HG02678 (cell line): Measurements from ENCODE around the gene PTPN12.
"Not testable (repeated sequence)": the region's sequence is repeated elsewhere in the genome, so short reads cannot be mapped to it uniquely, and the experiment has no call there.

ENCODE experiments used
- ATAC-seq: cut with Tn5 transposase; IDR thresholded peaks from one replicate; pipeline ENCODE4 v1.9.1; 2021; ENCODE audit warnings: mild to moderate bottlenecking, moderate library complexity; ENCODE audit not compliant: unreplicated experiment

The PTPN12 gene

DNA sequence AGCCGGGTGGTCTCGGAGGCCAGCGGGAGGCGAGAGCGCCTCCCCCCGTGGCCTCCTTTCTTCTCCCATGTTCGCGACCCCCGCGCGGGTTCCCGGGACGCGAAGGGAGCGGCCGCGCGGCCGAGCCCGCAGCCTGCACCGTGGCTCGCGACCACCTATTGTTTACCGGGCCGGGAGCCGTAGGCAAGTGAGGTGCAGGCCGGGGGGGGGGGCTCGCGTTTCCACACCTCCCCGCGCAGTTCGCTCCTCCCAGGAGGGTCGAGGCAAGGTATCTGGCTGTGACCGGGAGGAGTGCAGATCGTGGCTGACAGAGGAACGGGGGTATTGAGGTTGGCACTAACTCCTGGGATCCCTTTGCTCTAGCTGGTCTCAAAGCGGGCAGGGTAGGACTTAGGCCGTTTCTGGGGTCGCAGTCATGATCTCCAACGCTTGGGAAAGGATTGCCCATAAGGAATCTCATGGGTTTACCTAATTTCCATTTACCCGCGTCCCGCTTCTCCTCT, 734 bp downstream of the PTPN12 start:
- ATAC-seq, result peak; percentile 4

DNA sequence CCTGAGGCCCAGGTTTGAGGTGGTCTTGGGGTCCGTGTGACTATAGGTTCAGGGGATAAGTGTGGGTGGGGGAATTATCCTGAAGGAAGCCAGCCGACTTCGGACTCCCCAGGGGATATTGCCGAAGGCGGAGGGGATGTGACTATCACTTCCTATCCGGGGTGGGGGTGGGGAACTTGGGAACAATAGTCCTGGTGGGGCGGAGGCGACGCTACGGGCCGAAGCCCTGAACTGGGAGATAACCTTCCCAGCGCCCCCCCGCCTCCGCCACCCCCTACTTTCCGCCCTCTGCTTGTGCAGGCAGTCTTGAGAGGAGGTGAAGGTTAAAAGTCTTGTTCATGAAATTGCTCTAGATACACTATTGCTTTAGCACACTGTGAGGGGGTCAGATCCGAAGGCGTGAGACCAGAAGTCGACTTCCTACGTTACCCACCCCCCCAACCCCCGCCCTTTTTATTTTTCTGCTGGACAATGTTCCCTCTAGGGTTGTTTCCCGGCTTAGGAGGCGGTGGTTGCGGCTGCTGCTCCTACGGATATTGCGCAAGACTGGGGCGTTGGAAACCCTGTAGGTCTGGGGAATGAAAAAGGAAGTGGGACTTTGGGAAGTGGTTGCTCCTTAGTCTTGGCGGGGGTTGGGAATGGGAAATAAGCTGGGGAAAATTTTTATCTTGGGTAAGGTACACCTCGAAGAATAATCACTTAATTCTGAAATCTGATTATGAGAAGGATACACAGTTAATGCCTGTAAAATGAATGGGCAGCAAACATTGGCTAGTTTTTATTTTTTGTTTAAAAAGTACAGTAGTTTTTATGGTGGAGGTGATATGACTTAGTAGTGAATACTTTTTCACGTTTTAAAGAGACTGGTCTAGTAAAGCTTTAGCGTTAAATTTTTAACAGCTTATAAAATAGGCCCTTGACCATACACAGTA, 1.5 kb downstream of the PTPN12 start:
- ATAC-seq, result no peak

DNA sequence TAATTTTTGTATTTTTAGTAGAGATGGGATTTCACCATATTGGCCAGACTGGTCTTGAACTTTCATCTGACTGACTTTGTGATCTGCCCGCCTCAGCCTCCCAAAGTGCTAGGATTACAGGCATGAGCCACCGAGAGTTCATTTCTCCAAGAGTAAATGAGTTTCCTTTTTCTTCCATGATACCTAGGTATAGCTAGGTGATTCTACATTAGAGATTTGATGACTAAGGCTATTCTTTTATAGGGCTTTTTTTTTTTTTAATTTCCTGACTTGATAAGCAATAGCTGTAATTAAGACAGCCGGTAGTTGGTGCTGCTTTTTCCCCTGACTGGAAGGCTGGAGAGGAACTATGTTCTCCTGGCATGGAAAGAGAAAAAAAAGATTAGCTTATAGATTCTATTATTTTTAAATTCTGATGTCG, 3.3 kb downstream of the PTPN12 start:
- ATAC-seq, result no peak

DNA sequence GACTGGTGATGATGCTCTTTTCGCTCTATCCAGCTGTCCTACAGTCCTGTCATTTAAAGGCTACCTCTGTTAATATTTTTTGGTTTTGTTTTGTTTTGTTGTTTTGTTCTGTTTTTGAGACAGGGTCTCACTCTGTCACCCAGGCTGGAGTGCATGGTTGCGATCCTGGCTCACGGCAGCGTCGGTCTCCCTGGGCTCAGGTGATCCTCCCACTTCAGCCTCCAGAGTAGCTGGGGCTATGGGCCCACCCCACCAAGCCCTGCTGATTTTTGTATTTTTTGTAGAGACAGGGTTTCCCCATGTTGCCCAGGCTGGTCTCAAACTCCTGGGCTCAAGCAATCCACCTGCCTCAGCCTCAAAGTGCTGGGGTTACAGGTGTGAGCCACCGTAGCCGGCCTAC, 3.9 kb downstream of the PTPN12 start:
- ATAC-seq, result not testable (repeated sequence)

DNA sequence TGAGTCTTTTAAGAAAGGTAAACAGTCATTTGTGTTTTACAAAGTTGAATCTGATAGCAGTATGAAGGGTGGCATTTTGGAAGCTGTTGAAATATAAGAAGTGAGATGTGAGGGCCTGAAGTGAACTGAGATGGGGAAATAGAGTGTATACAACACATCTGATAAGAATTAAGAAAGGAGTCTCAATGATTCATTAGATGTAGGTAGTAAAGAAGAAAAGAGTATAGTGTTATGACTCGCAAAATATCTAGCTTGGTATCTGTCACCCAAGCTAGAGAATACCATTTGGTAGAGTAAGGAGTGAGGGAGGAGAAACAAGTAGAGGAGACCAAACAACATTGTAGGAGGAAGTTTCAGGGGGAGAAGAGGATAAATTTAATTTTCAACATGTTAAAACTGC, 5.3 kb downstream of the PTPN12 start:
- no peak for ATAC-seq

DNA sequence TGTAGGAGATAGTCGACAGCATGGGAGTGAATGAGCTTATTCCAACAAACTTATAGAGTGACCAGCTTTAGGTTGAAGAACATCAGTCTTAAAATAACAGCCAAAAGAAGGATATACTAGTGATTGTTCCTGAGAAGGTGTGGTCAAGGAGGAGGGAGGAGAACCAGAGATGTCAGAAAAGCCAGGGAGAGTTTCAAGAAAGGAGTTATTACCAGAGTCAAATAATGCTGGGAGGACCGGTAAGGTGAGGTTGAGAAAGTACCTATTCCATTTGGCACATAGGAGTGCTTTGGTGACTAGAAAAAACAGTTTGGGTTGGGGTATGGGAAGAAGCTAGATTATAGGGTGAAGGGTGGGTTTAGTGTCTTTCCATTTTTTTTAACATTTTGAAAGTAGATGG, 5.8 kb downstream of the PTPN12 start:
- no peak for ATAC-seq

DNA sequence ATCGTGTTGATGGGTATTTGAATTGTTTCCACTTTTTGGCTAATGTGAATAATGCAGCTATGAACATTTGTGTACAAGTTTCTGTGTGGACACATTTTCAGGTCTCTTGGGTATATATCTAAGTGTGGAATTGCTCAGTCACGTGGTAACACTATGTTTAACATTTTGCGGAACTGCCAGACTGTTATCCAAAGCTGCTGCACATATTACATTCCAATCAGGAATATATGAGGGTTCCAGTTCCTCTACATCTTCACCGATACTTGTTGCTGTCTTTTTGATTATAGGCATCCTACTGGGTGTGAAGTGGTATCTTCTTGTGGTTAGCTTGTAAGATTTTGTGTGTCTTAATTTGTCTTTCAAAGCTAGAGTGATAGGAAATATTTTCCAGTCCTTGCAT, 6.8 kb downstream of the PTPN12 start:
- ATAC-seq, result no peak

DNA sequence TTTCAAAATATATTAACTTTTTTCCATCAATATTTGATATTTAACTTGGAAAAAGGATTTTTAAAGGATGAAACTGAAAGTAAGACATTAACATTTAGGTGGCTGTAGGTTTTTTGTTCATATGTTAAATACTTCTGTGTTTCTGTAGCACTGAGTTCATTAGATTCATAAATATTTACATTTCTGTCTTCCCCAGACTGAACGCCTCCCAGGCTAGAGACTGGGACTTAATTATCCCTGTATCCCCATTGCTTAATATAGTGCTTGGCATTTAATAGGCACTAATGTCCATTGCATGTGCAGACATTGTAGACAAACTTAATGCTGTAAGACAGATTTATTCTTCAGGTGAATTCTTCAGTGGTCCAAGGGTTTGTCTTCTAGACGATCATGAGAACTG, 7.4 kb downstream of the PTPN12 start:
- no peak for ATAC-seq

DNA sequence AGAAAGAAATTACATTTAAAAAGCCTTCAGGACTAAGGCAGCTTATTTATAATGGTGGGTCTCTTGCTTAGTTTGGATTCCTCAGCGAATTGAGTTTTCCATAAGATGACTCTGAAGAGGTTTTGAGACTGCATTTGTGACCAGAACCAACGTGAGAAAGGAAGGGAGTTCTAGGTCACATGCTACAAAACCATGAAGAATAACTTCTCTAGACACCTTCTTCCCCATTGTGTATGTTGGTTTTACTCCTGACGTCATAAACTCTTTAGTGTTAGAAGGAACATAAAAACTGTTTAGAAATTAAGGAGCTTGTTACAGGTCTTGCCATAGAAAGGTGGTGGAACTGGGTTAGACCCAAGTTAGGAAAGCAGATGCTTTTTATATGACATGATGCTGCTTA, 11.1 kb downstream of the PTPN12 start:
- no peak for ATAC-seq

DNA sequence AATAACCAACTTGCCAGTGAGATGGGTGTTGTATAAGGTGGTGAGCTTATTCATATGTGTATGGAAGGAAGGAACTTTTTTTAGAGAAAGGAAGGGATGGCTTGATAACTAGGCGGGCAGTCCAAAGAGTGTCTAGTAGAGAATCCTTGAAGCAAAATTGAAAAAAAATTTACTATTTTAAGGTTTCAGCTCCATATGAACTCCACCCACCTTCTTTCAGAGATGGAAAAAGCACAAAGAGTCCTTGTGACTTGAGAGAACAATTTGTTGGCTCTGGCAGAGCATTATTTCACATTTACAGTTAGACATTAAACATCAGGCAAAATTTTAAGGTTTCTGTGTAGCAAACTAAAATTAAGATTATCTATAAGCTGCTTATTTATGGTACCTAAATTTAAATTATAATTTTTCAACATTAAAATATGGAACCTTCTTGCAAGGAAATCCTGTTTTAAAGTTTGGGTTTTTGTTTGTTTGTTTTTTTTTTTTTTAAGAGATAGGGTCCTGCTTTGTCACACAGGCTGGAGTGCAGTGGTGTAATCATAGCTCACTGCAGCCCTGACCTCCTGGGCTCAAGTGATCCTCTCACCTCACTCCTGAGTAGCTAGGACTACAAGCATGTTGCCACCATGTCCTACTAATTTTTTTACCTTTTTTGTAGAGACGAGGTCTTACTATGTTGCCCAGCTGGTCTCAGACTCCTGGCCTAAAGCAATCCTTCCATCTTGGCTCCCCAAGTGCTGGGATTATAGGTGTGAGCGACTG, 12.2 kb downstream of the PTPN12 start:
- ATAC-seq, result no peak

DNA sequence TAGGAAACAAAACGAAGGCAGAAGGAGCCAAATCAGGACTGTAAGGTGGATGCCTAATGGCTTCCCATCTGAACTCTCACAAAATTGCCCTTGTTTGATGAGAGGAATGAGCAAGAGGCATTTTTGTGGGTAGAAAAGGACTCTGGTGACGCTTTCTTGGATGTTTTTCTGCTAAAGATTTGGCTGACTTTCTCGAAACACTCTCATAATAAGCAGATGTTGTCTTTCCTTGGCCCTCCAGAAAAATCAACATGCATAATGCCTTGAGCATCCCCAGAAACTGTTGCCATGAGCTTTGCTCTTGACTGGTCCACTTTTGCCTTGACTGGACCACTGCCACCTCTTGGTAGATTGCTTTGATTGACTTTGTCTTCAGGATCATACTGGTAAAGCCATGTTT, 13.5 kb downstream of the PTPN12 start:
- ATAC-seq, result no peak

DNA sequence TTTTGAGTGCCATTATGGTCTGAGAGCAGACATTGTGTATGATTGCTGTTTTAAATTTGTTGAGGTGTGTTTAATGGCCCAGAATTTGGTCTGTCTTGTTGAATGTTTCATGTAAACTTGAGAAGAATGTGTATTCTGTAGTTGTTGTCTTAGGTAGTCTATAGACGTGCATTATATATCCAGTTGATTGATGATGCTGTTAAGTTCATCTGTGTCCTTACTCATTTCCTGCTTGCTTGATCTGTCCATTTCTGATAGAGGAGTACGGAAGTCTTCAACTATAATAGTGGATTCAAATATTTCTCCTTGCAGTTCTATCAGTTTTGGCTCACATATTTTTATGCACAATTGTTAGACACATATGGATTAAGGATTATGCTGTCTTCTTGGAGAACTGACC, 16.0 kb downstream of the PTPN12 start:
- no peak for ATAC-seq

DNA sequence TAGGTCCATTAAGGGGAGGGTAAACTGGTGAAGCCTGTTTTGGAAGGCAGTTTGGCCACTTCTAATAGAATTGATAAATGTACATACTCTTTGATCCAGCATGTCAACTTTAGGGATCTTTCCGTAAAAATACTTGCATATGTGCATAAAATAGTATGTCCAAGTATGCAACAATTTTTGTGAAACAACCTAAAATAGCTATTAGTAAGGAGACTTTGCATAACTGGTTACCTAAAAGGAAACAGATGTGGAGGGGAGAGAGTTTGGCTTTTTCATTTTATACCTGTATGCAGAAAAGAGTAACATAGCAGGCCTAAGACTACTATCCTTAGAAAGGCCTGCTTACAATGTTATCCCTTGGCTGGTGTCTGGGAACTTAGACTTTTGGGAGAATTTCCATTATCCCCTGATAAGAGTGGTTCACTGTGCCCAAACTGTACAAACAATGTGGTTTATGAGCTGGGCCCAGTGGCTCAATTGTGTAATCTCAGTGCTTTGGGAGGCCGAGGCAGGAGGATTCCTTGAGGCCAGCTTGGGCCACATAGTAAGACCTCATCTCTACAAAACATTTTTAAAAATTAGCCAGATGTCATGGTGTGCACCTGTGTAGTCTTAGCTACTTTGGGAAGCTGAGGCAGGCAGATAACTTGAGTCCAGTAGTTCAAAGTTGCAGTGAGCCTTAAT, 21.3 kb downstream of the PTPN12 start:
- ATAC-seq, result no peak

DNA sequence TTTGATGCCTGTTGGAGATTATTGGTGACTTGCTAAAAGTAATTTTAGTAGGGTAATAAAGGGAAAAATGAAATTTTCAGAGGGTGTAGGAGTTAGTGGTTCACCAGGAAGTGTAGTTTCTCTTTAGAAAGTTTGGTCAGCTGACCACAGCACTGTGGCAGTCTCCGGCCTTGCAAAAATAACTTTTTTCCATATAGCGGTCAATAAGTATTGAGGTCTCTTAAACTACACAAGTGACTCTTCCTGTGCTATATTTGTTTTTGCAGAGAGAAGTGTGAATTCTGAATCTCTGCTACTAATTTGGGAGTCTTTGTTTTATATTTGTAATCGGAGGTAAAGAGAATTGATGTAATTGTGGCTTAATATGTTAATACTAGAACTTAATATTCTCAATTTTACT, 24.3 kb downstream of the PTPN12 start:
- peak; percentile 87 for ATAC-seq

DNA sequence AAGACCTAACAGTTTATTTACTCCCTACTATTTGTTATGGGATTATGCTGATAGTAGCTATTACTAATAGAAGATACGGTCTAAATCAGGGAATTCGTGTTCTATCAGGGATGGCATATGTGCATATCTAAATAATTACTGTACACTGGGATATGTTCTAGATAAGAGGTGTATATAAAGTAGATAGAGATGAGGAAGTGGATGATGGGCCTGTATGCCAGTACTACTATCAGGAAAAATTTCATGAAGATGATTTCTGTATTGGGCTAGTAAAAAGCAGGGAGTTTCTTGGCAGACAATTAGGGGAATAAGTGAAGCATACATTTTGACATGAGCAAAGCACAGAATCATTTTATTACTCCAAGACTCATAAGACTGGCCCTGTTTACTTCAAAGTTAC, 26.2 kb downstream of the PTPN12 start:
- ATAC-seq, result no peak

DNA sequence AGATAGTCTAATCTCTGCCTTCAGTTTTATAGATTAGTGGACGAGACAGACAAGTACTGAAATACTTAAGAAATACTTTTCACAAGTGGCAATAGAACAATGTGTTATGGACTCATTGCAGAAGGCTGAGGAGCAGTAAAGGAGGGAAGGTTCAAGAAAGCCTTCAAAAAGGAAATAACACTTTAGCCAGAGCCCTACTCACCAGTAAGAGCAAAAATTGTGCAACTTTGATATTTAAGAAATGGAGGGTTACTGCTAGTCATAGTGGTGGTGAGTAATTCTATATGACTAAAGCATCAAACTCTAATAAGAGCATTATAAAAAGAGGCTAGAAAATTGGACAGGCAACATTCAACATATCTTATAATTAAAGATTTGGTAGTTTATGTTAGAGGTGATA, 28.8 kb downstream of the PTPN12 start:
- ATAC-seq, result no peak

DNA sequence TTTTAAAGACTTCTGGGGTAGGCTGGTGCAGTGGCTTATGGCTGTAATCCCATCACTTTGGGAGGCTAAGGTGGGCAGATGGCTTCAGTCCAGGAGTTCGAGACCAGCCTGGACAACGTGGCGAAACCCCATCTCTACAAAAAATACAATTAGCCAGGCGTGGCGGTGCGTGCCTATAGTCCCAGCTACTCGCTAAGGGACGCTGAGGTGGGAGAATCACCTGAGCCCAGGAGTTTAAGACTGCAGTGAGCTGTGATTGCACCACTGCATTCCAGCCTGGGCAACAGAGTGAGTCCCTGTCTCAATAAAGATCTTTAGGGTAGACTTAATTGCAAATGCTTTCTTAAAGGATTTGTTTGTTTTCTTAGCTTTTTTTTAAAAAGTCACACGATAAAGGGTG, 29.3 kb downstream of the PTPN12 start:
- no peak for ATAC-seq

DNA sequence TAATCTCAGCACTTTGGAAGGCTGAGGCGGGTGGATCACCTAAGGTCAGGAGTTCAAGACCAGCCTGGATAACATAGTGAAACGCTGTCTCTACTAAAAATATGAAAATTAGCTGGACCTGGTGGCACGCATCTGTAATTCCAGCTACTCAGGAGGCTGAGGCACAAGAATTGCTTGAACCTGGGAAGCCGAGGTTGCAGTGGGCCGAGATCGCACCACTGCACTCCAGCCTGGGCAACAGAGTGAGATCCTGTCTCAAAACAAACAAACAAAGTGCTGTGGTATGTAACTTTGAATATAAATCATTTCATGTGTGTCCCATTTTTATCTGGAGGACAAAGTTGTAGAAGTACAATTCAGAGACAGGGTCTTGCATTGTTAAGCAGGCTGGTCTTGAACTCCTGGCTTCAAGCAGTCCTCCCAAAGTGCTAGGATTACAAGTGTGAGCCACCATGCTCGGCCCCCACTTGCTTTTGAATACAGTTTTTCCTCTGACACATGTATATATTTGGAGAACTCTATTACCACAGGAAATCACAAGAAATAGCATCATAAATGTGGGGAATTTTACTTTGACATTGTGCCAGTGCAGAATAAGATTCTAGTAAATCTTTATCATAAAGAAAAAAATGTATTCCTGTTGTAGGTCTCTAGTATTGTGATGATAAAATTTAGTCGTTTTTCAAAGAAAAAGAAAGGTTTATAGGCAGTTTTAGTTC, 32.6 kb downstream of the PTPN12 start:
- ATAC-seq, result no peak

DNA sequence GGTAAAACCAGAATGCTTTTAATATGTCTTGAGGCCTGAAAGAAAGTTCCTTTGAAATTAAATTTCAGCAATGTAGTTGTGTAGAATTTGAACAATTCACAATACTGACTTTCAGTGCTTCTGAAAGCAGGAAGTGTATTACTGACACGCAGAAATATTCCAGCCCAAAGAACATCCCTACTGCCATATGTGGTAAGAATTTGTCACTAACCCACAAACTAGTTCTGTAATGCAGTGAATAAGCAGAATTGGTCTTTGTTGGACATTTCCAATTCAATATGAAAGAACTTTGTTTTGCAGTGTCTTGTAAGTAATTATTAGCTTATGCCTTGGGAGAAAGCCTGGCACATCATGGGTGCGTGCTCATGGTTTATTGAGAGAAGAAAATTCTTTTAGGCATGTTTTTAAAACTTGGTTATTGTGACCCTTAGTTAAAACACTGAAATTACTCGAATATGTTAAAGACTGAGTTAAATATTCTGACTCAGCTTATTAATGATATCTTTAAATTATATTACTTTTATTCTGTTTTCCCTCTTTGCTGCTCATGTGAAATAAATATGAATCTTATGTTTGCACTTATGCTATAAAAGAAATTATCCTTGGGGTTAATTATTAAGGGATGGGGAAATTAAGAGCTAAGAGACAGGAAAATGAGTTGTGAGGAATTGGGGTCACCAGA, 33.4 kb downstream of the PTPN12 start:
- no peak for ATAC-seq

DNA sequence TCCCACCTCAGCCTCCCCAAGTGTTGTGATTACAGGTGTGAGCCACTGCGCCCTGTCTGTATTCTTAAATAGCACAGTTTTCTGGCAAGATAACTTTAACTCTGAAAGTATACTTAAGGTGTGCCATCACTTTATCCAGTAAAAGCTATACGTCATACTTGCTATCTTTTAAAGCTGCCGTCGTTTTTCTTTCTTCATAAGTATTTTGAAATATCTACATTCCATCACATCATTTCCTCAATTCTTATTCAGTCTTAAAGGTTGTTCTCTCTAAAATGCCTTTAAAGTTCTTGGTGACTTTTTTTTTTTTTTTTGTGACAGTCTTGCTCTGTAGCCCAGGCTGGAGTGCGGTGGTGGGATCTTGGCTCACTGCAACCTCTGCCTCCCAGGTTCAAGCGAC, 34.7 kb downstream of the PTPN12 start:
- ATAC-seq, result no peak
